NK-92 (cell line): ENCODE data around the gene APAF1.

Source experiments
- DNase-seq: peaks from one replicate; lab custom pipeline; 2025; ENCODE audit not compliant: unreplicated experiment; lab: John Stamatoyannopoulos, UW

Gene APAF1

GRCh38 chr12:98656289-98657101 lies 11.4 kb downstream of the APAF1 start:
- no peak for DNase-seq

DNA sequence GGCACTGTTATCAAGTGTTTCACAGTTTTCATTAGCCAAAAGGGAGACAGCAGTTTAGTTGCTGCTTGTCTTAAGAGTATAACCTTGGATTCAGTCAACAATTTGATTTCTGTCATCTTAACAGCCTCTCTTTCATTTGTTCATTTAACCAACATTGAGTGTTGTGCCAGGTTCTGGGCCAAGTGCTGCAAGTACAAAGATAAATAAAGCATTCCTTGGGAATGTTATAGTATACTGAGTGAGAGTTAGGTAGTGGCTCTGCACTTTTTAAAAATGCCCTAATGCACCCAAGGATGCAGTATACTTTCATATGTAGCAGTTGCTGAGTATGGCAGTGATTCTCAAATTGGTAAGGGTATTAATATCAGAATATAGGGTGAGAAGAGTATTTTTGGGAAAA lies 15.4 kb downstream of the APAF1 start:
- no peak for DNase-seq

DNA sequence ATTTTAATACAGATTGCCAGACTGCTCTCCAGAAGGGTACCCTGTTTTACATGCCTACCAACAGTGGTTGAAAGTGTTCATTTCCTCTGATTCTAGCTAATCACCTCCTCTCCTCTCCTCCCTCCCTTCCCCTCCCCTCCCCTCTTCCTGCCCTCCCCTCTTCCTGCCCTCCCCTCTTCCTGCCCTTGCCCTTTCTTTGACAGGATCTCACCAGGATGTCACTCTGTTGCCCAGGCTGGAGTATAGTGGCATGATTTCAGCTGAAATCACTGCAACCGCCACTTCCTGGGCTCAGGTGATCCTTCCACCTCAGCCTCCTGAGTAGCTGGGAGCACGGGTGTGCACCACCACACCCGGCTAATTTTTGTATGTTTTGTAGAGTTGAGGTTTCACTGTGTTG lies 24.7 kb downstream of the APAF1 start:
- no peak for DNase-seq

DNA sequence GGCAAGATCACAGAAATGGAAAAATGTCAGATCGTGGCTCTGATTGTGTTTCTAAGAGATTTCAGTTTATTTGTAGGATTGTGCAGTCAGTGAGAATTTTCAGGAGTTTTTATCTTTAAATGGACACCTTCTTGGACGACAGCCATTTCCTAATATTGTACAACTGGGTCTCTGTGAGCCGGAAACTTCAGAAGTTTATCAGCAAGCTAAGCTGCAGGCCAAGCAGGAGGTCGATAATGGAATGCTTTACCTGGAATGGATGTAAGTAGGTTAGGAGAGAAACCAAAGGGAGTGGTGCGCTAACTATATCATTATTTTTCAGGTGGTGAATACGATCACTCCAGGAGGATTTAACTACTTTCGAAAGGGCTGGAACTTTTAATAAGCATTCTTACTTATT lies 26.4 kb downstream of the APAF1 start:
- DNase-seq = no peak

DNA sequence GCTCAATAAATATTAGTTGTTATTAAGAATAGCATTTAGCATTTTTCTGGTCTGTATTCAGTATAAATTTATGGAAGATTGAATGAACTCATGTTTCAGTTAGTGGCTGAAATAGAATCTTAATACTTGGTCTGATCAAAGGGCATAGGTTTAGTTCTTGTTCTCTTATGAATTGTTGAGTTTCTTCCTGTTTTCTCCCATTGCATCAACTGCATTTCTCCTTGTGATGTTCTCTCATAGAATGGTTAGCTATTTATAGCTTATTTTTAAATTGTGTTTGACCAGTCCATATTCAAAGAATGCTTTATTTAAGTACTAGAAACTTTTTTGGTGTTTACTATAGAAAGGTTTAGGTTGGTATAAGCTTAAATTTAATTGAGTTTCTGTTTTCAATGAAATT lies 29.8 kb downstream of the APAF1 start:
- no peak for DNase-seq

GRCh38 chr12:98678236-98678945 lies 33.3 kb downstream of the APAF1 start:
- no peak for DNase-seq

DNA sequence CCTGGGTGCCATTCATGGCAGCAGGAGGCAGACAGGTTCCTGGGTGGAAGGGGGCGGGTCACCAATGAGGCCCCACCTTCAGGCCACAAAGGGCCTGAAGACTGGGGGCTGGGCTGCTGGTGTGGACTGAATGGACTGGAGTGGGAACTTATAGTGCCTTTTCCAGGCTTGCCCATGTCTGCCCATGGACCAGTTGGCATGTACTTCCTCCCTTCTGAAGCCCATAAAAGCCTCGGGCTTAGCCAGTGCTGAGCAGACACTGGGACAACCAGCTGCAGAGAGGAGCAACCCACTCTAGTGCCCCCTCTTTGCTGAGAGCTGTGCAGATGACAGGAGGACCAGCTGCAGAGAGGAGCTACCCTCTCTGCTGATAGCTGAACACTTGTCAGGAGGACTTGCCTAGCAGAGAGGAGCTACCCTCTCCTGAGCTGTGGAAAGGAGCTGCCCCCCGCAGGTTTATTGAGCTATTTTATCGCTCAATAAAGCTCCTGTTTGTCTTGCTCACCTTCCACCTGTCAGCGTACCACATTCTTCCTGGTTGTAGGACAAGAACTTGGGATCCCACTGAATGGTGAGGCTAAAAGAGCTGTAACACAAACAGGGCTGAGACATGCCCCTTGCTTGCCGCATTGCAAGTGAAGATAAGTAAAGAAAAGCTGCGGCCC lies 34.0 kb downstream of the APAF1 start:
- DNase-seq = no peak

DNA sequence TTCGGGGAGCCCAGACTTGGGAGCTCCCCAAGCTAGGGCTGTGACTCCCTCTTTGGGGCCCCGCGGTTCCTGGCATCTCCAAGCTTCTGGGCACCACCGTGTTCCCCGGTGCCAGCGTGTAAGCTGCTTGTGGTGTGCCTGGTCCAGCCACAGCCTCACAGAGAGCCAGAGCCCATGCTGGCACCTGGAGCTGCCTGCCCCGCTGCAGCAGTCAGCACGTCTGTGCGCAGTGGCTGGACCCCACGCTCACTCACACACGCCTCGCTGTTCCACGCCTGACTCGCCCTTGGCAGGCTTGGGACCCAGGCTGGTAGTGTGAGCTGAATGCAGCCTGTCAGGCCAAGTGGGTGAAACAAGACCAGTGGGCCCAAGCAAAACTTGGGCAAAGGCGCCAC lies 34.5 kb downstream of the APAF1 start:
- no peak for DNase-seq

- DNase-seq = no peak
Observed at GRCh38 chr12:98684199-98684598, 39.1 kb downstream of the APAF1 start.

- DNase-seq = no peak
Observed at GRCh38 chr12:98686603-98687002, 41.5 kb downstream of the APAF1 start.

- no peak for DNase-seq
Observed at GRCh38 chr12:98691351-98691750, 46.3 kb downstream of the APAF1 start.

DNA sequence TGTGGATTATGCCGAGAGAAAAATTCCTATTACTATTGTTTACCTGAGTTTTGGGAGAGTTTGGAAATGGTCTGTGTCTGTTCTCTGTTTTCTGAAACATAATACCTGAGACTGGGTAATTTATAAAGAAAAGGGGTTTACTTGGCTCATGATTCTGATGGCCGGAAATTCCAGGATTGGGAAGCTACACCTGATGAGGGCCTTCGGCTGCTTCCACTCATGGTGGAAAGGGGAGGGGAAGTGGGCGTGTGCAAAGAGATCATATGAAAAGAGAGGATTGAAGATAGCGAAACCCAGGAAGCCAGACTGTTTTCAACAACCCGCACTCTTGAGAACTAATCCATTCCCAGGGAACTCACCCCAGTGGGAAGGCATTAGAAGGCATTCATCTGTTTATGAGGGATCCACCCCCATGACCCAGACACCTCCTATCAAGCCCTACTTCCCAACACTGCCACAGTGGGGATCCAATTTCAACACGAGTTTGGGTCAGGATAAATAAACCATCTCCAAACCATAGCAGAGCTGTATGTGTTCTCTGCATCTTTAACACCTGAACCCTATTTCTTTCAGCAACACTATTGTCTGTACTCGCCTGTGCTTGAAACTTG lies 51.1 kb downstream of the APAF1 start:
- DNase-seq = no peak

DNA sequence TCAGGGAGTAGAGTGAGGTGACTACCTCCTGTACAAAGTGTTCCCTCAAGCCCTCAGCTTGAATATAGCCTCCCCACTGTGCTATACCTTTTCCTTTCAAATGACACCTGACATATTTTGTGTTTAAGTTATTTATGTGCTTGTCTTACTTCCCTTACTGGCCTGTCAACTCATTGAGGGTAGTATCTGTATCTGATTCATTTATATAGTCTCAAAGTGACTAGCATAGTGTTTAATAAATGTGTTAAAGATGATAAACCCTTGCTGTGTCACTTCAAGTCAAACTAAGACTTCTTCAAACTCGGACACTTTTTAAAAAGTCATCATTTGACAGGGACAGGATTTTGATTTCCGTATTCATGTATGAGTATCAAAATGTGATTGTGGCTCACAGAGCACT lies 52.1 kb downstream of the APAF1 start:
- no peak for DNase-seq

DNA sequence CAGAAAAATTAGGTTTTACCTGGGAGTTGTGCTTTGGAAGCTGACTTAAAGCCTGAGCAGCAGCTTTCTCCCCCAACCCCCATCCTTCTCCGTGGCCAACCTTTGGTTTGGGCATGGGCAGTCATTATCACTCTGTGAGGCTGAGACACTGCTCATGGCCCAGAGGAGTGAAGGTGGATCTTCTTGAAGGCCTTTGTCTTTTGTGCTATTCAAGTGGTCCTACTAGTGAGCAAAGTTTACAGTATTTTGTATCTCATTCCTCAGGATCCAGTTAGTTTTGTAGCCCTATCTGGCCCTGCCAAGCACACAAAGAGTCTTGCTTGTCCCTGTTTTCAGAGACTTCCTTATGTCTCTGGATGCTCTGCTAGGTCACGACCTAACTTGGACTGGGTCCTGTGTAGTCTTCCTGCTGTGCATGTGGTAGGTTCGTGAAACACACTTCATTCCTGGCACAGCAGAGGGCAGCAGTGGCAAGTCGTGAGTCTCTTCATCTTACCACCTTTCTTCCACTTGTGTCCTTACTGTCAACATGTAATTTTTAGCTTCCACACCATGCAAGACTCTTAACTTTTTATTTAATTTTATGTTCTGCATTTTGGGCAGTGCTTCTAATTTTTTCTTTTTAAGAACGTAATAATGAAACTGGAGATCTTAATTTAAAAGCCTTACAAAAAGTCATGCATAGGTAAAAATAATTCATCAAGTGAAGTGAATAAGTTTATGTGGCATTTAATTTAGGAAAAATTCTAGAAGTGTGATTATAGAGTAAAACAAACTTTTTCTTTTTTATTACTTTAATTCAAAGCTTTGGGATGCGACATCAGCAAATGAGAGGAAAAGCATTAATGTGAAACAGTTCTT lies 53.7 kb downstream of the APAF1 start:
- no peak for DNase-seq

DNA sequence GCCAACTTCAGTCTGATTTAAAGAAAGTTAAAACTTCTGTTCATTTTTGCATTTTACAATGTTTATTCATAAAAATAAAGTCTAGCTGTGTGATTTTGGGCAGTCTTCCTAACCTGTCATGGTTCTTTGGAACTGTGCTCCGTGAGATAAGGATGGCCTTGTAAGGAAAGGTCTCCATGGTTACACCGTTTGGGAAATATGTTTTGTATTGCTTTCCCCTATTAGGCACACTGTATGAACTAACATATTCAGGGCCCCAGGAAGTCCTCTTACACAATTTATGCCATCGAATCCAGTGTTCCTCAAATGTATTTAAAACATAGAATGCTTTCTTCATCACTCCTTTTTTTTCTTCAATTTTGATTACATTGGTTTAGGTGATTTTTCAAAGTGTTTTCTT lies 54.5 kb downstream of the APAF1 start:
- DNase-seq = no peak

DNA sequence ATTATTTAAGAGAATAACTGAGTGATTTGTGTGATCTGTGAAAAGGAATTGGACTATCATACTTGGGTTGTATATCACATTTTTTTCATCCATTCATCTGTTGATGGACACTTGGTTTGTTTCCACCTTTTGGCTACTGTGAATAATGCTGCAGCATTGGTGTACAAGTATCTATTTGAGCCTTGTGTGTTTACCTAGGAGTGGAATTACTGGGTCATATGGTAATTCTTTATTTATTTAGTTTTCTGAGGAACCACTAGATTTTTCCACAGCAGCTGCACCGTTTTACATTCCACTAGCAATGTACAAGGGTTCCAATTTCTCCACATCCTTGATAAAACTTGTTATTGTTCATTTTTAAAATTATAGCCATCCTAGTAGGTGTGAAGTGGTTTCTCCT lies 56.1 kb downstream of the APAF1 start:
- DNase-seq = no peak

- no peak for DNase-seq
Observed at GRCh38 chr12:98709022-98709421, 63.9 kb downstream of the APAF1 start.

DNA sequence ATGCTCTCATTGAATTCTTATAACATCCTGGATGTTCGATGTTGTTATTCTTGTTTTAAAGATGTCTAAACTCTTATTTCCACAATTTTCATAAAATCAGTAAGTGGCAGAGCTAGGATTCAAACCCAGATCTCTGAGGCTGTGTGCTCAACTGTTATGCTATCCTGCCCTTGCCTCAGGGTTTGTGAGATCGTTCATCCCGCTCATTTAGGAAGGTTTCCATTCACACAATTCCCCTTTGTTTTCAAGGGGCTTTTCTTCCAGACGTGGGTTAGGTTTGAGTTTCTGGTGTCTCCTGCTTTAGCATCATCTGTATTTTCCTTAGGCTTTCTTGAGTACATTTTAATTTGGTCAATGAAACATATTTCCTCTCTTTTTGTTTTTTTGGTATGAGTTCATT lies 69.3 kb downstream of the APAF1 start:
- no peak for DNase-seq

DNA sequence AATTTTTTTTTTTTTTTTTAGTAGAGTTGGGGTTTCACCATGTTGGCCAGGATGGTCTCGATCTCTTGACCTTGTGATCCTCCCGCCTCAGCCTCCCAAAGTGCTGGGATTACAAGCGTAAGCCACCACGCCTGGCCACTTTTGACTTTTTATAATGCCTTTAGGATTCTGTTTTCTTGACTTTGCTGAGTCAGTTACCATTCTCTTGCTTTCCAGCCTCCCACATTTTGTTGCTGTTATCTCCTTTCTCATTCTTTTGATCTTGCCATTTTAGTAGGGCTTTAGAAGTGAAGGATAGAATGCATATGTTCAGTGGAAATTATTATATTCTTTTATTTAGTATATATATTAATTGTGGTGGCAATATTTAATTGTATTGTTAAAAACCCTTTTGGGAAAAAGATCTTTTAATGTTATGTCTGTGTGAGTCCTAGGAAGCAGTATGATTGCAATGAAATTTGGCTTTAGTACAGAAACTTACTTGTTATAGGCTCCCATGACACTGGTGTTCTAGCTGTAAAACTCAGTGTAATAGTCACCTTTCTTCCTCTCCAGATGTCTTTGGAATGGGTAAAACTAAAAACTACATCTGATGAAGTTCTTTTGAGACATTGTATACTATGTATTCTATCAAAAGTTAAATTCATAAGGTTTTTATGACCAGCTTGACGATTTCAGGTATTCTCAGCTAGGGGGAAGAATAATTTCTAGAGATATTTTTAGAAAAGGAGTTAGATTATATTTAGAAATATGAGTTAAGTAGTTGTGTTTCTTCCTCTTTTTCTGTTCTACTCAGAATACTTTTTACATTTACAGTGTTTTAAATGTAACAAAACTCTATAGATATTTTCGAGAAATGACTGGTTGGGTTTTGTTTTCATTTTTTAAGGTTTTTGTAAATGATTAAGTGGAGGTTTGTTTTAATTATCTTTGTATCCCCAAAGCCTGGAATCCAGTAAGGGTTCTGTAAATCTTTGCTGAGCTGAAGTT lies 74.7 kb downstream of the APAF1 start:
- no peak for DNase-seq
